NCI-H2196 treated with DMSO at 0.1 percent for 48 hours (cell line): Measurements from ENCODE around the gene PLEKHA6.

ENCODE experiments used
- DNase-seq: peaks from one replicate; lab custom pipeline; 2025; ENCODE audit not compliant: unreplicated experiment; lab: John Stamatoyannopoulos, UW

Gene PLEKHA6

GRCh38 chr1:204380293-204380831, 20.6 kb upstream of the PLEKHA6 start:
- no peak for DNase-seq

DNA sequence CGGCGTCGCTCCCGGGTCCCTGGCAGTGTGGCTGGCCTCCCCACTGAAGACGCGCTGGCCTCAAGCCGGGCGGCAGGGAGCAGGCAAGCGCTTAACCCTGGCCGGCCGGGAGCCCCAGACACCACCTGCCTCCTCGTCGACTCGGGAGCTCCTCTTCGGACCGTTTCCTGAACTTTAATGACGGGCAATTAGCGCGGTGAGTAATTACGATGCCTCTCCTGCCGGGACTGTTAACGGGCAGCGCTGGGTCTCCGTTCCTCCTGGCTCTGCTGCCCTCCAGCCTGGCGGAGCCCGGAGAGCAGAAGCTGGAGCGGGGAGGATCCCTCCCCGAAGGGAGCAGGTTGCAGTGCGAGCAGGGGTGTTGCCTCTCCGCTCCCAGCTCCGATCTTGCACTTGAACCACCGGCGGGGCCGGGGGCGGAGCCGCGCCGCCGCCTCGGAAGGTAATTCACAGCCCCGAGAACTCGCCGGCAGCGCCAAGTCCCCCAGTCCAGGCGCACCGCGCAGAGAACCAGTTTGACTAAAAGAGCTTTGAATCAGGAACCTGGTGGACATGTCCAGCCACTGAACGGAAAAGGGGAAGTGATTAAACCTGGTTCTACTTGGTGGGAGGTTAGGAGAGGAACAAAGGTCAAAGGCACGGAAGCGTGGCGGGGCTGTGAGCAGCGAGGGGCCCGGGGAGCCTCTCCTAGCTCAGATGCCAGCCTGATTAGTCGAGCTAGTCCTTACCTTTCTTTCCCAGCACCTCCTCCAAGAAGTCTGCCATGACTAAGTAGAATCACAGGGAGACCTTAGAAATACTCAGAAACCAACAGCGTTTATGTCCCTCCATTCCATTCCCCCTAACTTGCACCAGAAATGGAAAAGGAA, 18.3 kb upstream of the PLEKHA6 start:
- no peak for DNase-seq

DNA sequence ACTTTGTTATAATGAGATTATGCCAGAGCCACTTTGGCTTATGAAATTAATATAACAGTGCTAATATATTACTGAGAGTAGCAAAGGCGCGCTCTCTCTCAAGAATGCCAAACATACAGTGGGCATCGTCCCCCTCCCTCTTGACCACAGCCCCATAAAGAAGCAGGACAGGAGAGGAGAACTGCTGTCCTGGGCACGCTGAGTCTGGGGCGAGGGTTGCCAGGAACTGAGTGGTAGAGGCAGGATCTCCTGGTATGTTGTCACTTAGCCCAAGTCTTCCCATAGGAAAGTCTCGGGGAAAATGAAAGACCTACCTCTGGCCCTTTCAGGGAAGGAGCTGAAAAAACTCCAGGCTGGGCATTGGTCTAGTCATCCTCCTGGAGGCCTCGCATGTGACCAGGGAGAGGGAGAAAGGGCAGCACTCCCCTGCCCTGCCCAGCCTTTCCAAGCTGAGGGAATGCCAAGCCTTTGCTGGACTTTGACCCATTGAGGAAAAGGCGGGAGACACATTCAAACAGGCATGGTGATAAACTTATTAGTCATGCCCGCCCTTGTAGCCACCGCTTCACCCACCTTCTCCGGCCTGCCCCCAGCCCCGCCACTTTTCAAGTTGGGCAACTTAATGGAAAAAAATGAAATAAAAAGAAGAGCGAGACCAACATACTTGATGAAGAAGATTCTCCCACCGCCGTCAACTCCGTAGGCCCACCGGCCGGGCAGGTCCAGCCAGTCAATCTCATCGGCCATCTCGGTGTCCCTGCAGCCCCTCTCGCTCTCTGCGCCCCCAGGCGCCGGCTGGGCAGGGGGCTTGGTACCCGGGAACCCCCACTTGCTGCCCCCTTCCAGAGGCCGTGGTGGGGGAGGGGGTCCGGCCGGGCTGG, 17.4 kb upstream of the PLEKHA6 start:
- DNase-seq = no peak

GRCh38 chr1:204376465-204376864, 16.7 kb upstream of the PLEKHA6 start:
- no peak for DNase-seq

DNA sequence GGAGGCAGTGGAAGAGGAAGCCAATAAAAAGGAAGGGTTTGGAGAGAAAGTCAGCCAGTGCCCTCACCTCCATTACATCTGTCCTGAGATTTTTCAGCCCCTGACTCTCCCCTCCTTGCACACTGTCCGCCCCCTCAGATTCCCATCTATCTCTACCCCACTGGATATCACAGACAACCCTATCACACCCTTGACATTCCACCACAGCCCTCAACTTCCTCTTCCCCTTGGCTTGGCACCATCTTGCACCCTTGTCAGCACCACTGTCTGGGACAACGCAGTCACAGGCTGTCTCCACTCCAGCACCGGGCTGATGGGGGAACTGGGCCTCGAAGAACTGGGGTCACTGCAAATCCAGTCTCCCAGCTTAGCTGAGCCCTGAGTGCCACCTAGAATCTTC, 14.2 kb upstream of the PLEKHA6 start:
- DNase-seq = no peak

DNA sequence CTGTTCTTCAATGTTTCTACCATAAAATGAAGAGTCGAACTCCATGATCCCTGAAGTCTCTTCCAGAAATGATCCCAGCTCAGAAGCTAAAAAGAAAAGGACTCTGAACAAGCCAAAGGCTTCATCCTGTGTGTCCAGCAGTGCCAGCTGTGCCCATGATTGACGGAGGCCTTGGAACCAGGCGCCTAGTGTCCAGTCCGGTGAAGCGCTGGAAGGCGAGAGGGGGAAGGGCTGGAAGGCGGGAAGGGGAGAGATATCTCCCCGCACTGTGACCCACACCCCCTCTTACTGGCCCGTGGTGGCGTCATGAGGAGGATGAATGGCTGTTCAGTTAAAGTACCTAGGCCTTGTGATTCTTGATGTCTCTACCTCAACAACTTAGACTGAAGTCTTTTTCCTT, 10.4 kb upstream of the PLEKHA6 start:
- no peak for DNase-seq

DNA sequence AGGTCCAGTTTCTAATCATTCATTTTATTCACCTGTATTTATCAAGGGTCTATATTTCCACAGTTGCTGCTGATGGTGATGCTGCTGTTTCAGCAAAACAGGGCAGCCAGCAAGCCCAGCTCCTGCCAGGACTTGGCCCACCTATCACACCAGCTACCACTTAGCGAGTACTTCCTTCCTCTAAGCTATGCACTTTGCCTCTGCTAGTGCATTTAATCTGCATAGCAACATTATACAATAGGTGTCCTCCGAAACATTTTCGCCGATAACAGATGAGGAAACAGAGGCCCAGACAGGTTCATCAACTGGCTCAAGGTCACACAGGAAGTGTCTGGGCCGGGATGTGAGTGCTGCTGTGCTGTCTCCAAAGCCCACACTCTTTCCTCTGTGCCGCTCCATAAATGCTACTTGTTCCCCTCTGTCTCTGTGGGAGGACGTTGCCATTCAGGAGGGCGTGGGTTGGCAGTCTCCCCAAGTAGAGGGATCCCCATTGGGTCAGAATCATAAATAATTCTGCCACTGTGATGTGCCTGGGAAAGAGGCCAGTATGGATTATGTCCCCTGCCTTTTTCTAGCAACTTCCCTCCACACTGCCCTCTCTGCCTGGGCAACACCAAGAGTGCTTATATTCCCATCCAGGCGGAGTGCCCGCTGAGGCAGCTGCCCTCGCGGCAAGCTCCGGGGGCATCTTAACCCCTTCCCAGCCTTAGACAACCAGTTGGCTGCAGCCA, 9.4 kb upstream of the PLEKHA6 start:
- DNase-seq = no peak

GRCh38 chr1:204367956-204368355, 8.2 kb upstream of the PLEKHA6 start:
- DNase-seq = no peak

DNA sequence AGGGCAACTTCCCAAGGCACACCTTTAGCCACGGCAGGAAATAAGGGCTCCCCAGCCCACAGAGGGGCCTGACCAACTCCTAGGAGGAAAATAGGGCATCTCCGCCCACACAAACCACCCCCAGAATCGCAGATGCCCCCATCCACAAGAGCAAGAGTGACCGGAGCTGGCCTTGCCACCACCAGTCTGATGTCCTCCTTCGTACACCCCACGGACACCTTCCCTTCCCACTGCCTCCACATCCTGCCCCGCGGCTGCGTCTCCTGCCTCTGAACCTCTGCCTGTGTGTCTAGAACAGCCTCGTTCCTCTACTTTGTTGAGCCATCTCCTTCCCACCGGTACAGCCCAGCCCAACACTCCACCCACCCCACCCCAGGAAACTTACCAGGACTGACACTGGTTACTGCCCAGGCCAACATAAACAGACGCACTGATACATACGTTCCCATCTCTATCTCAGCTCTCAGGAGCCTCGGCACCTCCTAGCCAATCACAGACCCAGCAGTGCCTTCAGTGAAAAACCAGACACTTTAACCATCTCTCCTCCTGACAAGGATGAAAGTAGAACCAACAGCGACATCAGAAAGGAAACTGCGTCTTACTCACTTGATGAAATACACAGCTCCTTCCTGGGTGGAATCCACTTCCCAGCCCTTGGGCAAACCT, 7.6 kb upstream of the PLEKHA6 start:
- no peak for DNase-seq

- DNase-seq = no peak
Observed at GRCh38 chr1:204366759-204367158, 7.0 kb upstream of the PLEKHA6 start.

GRCh38 chr1:204363335-204364114, 3.8 kb upstream of the PLEKHA6 start:
- peak; percentile 64 for DNase-seq

GRCh38 chr1:204362984-204363334, 3.2 kb upstream of the PLEKHA6 start:
- DNase-seq = no peak

GRCh38 chr1:204361781-204362180, 2.1 kb upstream of the PLEKHA6 start:
- DNase-seq = no peak

DNA sequence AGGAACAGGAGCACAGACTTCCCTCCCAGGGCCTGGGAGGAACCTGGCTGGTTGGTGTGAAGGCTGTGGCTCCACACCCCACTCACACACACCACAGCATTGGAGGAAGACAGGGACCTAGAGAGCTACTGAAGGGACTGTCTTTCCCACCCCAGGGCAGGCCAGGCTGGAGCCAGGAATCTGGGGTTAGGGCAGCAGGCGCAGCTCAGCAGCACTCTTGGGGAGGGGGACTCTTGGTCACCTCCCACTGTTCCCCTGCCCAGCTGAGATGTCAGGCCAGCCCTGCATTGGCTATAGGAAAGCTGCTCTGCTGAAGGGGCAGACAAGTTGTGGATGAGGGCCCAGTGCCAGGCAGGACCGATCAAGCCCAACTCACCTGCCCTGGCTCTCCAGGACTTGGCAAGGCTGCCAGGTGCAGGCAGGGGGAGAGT, 1.6 kb upstream of the PLEKHA6 start:
- DNase-seq = no peak

DNA sequence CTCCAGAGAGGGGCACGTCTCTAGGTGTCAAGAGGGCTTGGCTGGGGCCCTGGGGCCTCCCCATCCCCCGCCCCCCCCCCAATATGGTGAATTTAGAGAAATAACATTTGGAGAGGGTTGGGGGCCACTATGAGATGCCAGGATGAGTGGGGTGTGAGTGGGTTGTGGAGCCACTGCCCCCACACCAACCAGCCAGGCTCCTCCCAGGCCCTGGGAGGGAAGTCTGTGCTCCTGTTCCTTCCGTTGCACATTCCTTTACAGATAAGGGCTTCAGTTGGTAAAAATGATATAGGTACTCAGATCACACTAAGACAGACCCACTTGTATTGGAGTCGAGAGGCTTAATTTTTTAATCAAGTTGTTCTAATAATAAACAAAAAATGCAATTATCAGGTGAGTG, 585 bp upstream of the PLEKHA6 start:
- DNase-seq = no peak

- DNase-seq = no peak
Observed at GRCh38 chr1:204359131-204359473, 627 bp downstream of the PLEKHA6 start.

DNA sequence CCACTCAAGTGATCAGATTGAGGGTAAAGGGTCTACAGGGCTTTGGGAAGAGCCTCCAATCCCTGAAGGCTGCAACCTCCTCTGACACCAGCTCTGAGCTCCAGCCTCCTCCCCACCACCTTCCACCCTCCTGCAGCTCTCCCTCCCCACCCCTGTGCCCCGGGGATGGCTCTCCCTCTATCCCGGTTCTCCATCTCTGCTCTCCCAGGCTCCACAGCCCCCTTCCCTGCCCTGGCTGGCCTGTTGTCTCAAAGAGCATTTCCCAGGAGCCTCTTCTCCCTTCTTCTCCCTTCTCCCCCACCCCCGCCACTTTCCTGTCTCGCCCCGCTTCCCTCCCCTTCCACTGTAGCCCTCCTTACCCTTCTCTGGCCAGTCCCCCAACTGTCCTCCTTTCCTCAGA, 1.1 kb downstream of the PLEKHA6 start:
- DNase-seq = no peak

DNA sequence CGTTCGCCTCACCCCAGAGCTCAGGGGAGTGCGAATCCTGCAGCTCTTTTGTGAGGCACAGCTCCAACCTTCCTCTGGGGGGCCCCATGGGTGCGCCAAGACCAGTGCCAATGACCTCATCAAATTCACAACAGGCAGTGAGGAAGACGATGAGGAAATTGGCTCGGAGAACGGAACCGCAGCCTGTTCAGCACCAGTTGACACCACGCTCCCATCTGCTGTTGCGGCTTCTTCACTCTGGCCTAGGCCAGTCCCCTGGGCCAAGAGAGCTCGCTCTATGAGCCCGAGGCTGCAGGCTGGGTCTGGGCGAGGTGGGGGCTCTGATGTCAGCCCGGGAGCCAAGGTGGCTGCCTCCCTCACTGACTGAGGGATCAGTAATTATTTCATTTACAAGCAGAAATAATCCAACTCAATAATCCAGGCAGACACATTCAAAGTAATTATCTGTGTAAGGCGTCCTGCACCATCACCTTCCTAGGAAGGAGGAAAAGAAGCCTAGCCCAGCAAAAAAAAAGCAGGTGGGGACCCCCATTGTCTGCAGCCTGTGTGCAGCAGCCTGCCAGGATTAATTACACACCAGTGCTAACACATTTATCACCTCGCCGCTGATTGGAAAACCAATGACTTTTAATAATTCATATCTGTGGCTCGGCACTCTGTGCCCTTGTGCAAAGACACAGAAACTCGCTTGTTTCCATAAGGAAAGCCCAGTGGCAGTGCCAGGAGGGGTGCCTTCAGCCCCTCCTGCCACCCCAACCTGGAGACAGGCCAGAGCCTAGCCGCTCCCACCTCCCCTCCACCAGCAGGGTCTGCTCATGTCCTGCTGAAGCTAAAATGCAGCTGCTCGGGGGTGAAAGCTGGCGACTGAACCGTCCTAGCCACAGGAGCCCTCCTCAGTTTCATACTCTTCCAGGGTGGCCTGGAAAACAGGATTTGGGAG, 1.9 kb downstream of the PLEKHA6 start:
- no peak for DNase-seq

- no peak for DNase-seq
Observed at GRCh38 chr1:204356997-204357396, 2.7 kb downstream of the PLEKHA6 start.
